ENCODE results near the gene ODAD4.

ODAD4 gene

GRCh38 chr17:41972571-41973407 lies 42.4 kb downstream of the ODAD4 start:
- no peak for DNase-seq

GRCh38 chr17:41973408-41973811 lies 43.0 kb downstream of the ODAD4 start:
- DNase-seq = no peak

- no peak for DNase-seq
Observed at GRCh38 chr17:41974031-41974430, 43.6 kb downstream of the ODAD4 start.

- no peak for DNase-seq
Observed at GRCh38 chr17:41974658-41975057, 44.2 kb downstream of the ODAD4 start.

- DNase-seq = no peak
Observed at GRCh38 chr17:41975099-41976083, 45.0 kb downstream of the ODAD4 start.

GRCh38 chr17:41976142-41976768 lies 45.8 kb downstream of the ODAD4 start:
- no peak for DNase-seq

- no peak for DNase-seq
Observed at GRCh38 chr17:41977991-41978390, 47.6 kb downstream of the ODAD4 start.

GRCh38 chr17:41982026-41982760 lies 51.8 kb downstream of the ODAD4 start:
- DNase-seq = no peak

- no peak for DNase-seq
Observed at GRCh38 chr17:41984454-41984853, 54.0 kb downstream of the ODAD4 start.

- DNase-seq = no peak
Observed at GRCh38 chr17:41985919-41986318, 55.5 kb downstream of the ODAD4 start.

GRCh38 chr17:41986634-41987033 lies 56.2 kb downstream of the ODAD4 start:
- no peak for DNase-seq

GRCh38 chr17:41987642-41988041 lies 57.2 kb downstream of the ODAD4 start:
- DNase-seq = peak; percentile 42

GRCh38 chr17:41988418-41988817 lies 58.0 kb downstream of the ODAD4 start:
- no peak for DNase-seq

GRCh38 chr17:41989702-41990419 lies 59.4 kb downstream of the ODAD4 start:
- DNase-seq = no peak

- no peak for DNase-seq
Observed at GRCh38 chr17:41992576-41992975, 62.2 kb downstream of the ODAD4 start.

- DNase-seq = no peak
Observed at GRCh38 chr17:41996855-41997164, 66.4 kb downstream of the ODAD4 start.

GRCh38 chr17:41998497-41998896 lies 68.1 kb downstream of the ODAD4 start:
- DNase-seq = no peak

GRCh38 chr17:42000413-42001133 lies 70.2 kb downstream of the ODAD4 start:
- DNase-seq = no peak

- DNase-seq = no peak
Observed at GRCh38 chr17:42001729-42002128, 71.3 kb downstream of the ODAD4 start.

- DNase-seq = no peak
Observed at GRCh38 chr17:42002175-42002791, 71.9 kb downstream of the ODAD4 start.

- DNase-seq = no peak
Observed at GRCh38 chr17:42002792-42003301, 72.4 kb downstream of the ODAD4 start.

Measured in activated CD4-positive, alpha-beta T cell treated with anti-CD3 and anti-CD28 coated beads, Interleukin-10, Interleukin-2, amounts not matched to agents 100 ng/mL and 50 ng/mL, durations not matched to agents 16 hours and 8 hours (primary cell).